Fibroblast of lung (primary cell): ENCODE data around the gene NABP1.

Source experiments
- CTCF ChIP-seq, 2 donors: IDR thresholded peaks in 1 of 2; conservative IDR thresholded peaks in 1 of 2; 1 replicate in 1 of 2; 2 replicates in 1 of 2; pipeline ENCODE4 v1.5.1; 2011 to 2012; ENCODE audit warnings: low read length in 2 of 2, control low read depth in 1 of 2, inconsistent platforms in 1 of 2, low read depth in 1 of 2, mild to moderate bottlenecking in 1 of 2
- EZH2 ChIP-seq: IDR thresholded peaks from 2 replicates; pipeline ENCODE4 v1.5.1; 2012; ENCODE audit warnings: low read length, control low read depth, mild to moderate bottlenecking; ENCODE audit errors: missing control alignments

- TF ChIP-seq CTCF (conservative IDR thresholded peaks at IDR 0.05 in 1 of 2, IDR thresholded peaks at IDR 0.05 in 1 of 2; ENCODE audit: low read depth in 1 of 2, low read length in 2 of 2) = no peak
- no peak for TF ChIP-seq EZH2
Measured at GRCh38 chr2:191645032-191645431, 32.9 kb upstream of the NABP1 start.
